OCI-LY3 (cell line): Measurements from ENCODE around the gene TEX101.

Experiments used
- H2AFZ ChIP-seq: fragments of 200-600, 300-600 bp; shearing (Covaris generic); 2 replicates; pipeline ENCODE4 v1.6.0; 2014; ENCODE audit warnings: antibody characterized with exemption, low read depth, low read length
- H3K27ac ChIP-seq: fragments of 200-600, 300-600 bp; sonication (generic); 2 replicates; pipeline ENCODE4 v1.5.1; 2014; ENCODE audit warnings: mild to moderate bottlenecking, low read length, moderate library complexity, mixed read lengths
- H3K27me3 ChIP-seq: fragments of 200-600, 300-600 bp; sonication (generic); 2 replicates; pipeline ENCODE4 v1.6.1; 2014; ENCODE audit warnings: low read depth, low read length, mixed read lengths
- H3K36me3 ChIP-seq: fragments of 200-600, 300-600 bp; sonication (generic); replicated peaks from 2 replicates; pipeline ENCODE3; 2014; ENCODE audit warnings: low read depth, low read length, mixed read lengths
- H3K4me1 ChIP-seq: fragments of 300-600, 200-600 bp; sonication (generic); 2 replicates; pipeline ENCODE4 v1.6.1; 2014; ENCODE audit warnings: low read length, mixed read lengths
- H3K4me2 ChIP-seq: fragments of 200-600, 300-600 bp; sonication (generic); 2 replicates; pipeline ENCODE4 v1.6.1; 2014; ENCODE audit warnings: low read length, mixed read lengths
- H3K4me3 ChIP-seq: fragments of 300-600, 200-600 bp; sonication (generic); 2 replicates; pipeline ENCODE4 v1.5.1; 2014; ENCODE audit warnings: antibody characterized with exemption, mild to moderate bottlenecking, low read length, moderate library complexity
- H3K79me2 ChIP-seq: fragments of 300-600, 200-600 bp; shearing (Covaris generic); 2 replicates; pipeline ENCODE4 v1.6.1; 2014; ENCODE audit warnings: mild to moderate bottlenecking, low read length, mixed read lengths
- H3K9ac ChIP-seq: fragments of 300-600, 200-600 bp; shearing (Covaris generic); 2 replicates; pipeline ENCODE4 v1.6.0; 2014; ENCODE audit warnings: mild to moderate bottlenecking, low read length, moderate library complexity
- H3K9me3 ChIP-seq: fragments of 200-600, 300-600 bp; shearing (Covaris generic); 2 replicates; pipeline ENCODE4 v1.6.1; 2014; ENCODE audit warnings: low read length, mixed read lengths; ENCODE audit not compliant: insufficient read depth
- H4K20me1 ChIP-seq: fragments of 200-600, 300-600 bp; sonication (generic); 2 replicates; pipeline ENCODE4 v1.6.1; 2016; ENCODE audit warnings: low read length, mixed read lengths; ENCODE audit not compliant: insufficient read depth
- CTCF ChIP-seq: fragments of 200-600, 300-600 bp; sonication (generic); IDR thresholded peaks from 2 replicates; pipeline ENCODE4 v1.5.1; 2014; ENCODE audit warnings: antibody characterized with exemption, low read length, low read depth
- EZH2phosphoT487 ChIP-seq: fragments of 200-600 bp; shearing (Covaris generic); IDR thresholded peaks from 2 replicates; pipeline ENCODE4 v1.6.1; 2018; ENCODE audit warnings: antibody characterized with exemption, mixed run types, low read depth

The TEX101 gene

DNA sequence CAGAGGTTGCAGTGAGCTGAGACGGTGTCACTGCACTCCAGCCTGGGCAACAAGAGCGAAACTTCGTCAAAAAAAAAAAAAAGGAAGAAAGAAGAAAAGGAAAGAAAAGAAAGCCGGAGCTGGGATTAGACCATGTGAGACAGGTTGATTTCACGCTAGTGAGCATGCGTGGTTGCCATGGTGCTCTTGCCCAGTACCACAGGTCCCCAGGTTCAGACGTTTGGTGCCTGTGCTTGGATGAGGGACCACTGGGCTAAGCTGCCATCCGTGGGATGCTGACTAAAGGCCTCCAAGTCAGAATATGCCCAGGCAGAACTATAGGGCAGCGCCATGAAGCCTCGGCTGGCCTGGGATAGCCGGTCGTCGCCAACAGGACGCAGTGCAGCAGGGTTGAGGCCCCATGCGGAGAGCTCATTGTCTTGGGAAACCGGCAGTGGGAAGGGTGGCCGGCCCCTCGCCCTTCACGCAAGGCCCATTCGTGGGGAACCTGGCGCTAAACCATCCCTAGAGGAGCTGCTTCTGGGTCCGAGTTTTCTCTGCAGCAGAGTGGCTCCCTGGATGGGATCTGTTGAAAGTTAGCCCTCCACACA is 7.2 kb upstream of the TEX101 start:
- Histone ChIP-seq H3K4me2 (no peak overlapping the region), H3K9me3 (no peaks in the 10 kb centered on the region), H3K27me3 (peaks cover 2% of the 10 kb centered on the region; the same call in 1 of the 2 replicates), H4K20me1 (no peaks in the 10 kb centered on the region), H3K4me1 (no peaks in the 10 kb centered on the region), H3K27ac (no peak overlapping the region), H3K79me2 (no peaks in the 10 kb centered on the region), H2AFZ (no peak overlapping the region), H3K9ac (no peak overlapping the region), H3K4me3 (no peak overlapping the region), H3K36me3 (no peaks in the 10 kb centered on the region)
- TF ChIP-seq CTCF (no peak), EZH2phosphoT487 (no peak)

- Histone ChIP-seq H3K27ac (no peak overlapping the region), H4K20me1 (no peaks in the 10 kb centered on the region), H3K27me3 (peaks cover 2% of the 10 kb centered on the region; the same call in 1 of the 2 replicates), H2AFZ (no peak overlapping the region), H3K4me1 (no peaks in the 10 kb centered on the region), H3K4me2 (no peak overlapping the region), H3K4me3 (no peak overlapping the region), H3K36me3 (no peaks in the 10 kb centered on the region), H3K9me3 (no peaks in the 10 kb centered on the region), H3K79me2 (no peaks in the 10 kb centered on the region), H3K9ac (no peak overlapping the region)
- no peak for TF ChIP-seq EZH2phosphoT487
- TF ChIP-seq CTCF, result no peak
Measured at GRCh38 chr19:43408043-43408442, 6.6 kb upstream of the TEX101 start.

DNA sequence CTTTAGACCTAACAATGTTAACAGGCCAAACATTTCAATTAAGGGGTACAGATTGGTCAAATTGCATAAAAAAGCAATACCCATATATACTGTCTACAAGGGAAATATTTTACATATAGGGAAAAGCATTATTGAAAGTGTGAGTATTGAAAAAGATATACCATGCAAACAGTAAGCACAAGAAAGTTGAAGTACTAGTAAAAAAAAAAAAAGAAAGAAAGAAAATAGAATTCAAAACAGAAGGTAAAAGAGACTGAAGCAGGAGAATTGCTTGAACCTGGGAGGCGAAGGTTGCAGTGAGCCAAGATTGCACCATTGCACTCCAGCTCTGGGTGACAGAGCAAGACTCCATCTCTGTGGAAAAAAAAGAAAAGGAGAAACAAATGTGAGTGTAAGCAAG is 5.3 kb upstream of the TEX101 start:
- no peak for TF ChIP-seq EZH2phosphoT487
- TF ChIP-seq CTCF, result no peak
- H3K4me1 ChIP-seq, result no peaks in the 10 kb centered on the region

GRCh38 chr19:43412441-43412840 is 2.2 kb upstream of the TEX101 start:
- TF ChIP-seq CTCF, result no peak
- no peak for TF ChIP-seq EZH2phosphoT487
- no peak overlapping the region for H3K4me3 ChIP-seq
- no peak overlapping the region for H2AFZ ChIP-seq
- no peaks in the 10 kb centered on the region for H3K9me3 ChIP-seq
- H3K4me2 ChIP-seq, result no peak overlapping the region
- no peaks in the 10 kb centered on the region for H3K36me3 ChIP-seq
- H3K27ac ChIP-seq, result no peak overlapping the region
- H3K79me2 ChIP-seq, result no peaks in the 10 kb centered on the region
- no peaks in the 10 kb centered on the region for H3K4me1 ChIP-seq
- no peak overlapping the region for H3K9ac ChIP-seq
- no peaks in the 10 kb centered on the region for H4K20me1 ChIP-seq
- no peaks in the 10 kb centered on the region for H3K27me3 ChIP-seq

More for the DNA sequence above, 5.3 kb upstream of the TEX101 start:
- Histone ChIP-seq H3K36me3 (no peaks in the 10 kb centered on the region), H3K79me2 (no peaks in the 10 kb centered on the region), H3K27me3 (no peaks in the 10 kb centered on the region; the same call in 1 of the 2 replicates), H3K4me2 (no peak overlapping the region), H3K4me3 (no peak overlapping the region), H2AFZ (no peak overlapping the region), H3K9ac (no peak overlapping the region), H3K9me3 (no peaks in the 10 kb centered on the region), H3K27ac (no peak overlapping the region), H4K20me1 (no peaks in the 10 kb centered on the region)
